HepG2 (cell line): ENCODE results near the gene C10orf67. TPM values are rescaled to one million over a fixed set of nuclear protein-coding genes. Genes with fewer than 3 reads are reported as not detected.

Source experiments
- ATAC-seq: fragments of 200-7000 bp; cut with Tn5 transposase; 3 replicates; pipeline ENCODE4 v1.9.1; 2020; ENCODE audit warnings: mild to moderate bottlenecking, moderate library complexity
- BruUV-seq: library from RNA; stranded (reverse); fragments of 400-500 nt; replicated peaks from 2 replicates; lab custom pipeline; 2021; lab: Mats Ljungman, UMichigan
- CTCF ChIA-PET: fragments of 300-600 bp; formaldehyde crosslinking; extraction: SDS; loops from one replicate; lab custom pipeline; 2021; ENCODE audit warnings: low total read pairs, inconsistent platforms, low intra/inter-chr PET ratio; lab: Yijun Ruan, JAX
- POLR2A ChIA-PET: fragments of 350-600 bp; sonication (Branson Sonifier 250); formaldehyde crosslinking; loops from one replicate; lab custom pipeline; 2020; ENCODE audit warnings: antibody characterized with exemption, inconsistent platforms; lab: Yijun Ruan, JAX
- DNase-seq: peaks from one replicate; pipeline ENCODE4 v3.0.0-alpha.2; 2015; ENCODE audit warnings: low spot score
- FAIRE-seq: peaks from 3 replicates; lab custom pipeline; 2011; peaks lifted over from hg19 to GRCh38; lab: Jason Lieb, UNC
- H2AFZ ChIP-seq: one replicate; pipeline ENCODE4 v1.6.1; 2011; ENCODE audit warnings: low read length, inconsistent platforms
- H3K27ac ChIP-seq: fragments of 300-600 bp; 3 replicates; pipeline ENCODE4 v1.8.0; 2011; ENCODE audit warnings: mixed run types, mild to moderate bottlenecking, mixed read lengths, low read length, inconsistent platforms; ENCODE audit not compliant: insufficient read depth; ENCODE audit errors: extremely low read length
- H3K27me3 ChIP-seq, 2 experiments: fragments of 200-600 bp in 1 of 2; 2 replicates in 1 of 2; 3 replicates in 1 of 2; pipeline versions ENCODE4 v1.6.0 to v1.8.0; 2011; ENCODE audit warnings: low read length in 2 of 2, mild to moderate bottlenecking in 2 of 2, moderate library complexity in 2 of 2, inconsistent platforms in 1 of 2; ENCODE audit not compliant: insufficient read depth in 2 of 2, control insufficient read depth in 1 of 2
- H3K36me3 ChIP-seq, 2 experiments: fragments of 200-600 bp in 1 of 2; replicated peaks in 1 of 2; 2 replicates in 1 of 2; 3 replicates in 1 of 2; pipeline versions ENCODE4 v1.5.1 to v1.8.0; 2011; ENCODE audit warnings: low read length in 2 of 2, inconsistent platforms in 1 of 2; ENCODE audit not compliant: insufficient read depth in 2 of 2, control insufficient read depth in 1 of 2
- H3K4me1 ChIP-seq: 2 replicates; pipeline ENCODE4 v1.5.1; 2012; ENCODE audit warnings: low read length, inconsistent platforms; ENCODE audit not compliant: insufficient read depth
- H3K4me2 ChIP-seq: 2 replicates; pipeline ENCODE4 v1.6.0; 2011; ENCODE audit warnings: low read depth, low read length, inconsistent platforms
- H3K4me3 ChIP-seq, 3 experiments: fragments of 200-600 bp in 1 of 3; sonication (generic), shearing (Covaris generic) in 1 of 3; replicated peaks in 1 of 3; 2 replicates each; pipeline ENCODE4 v1.5.1; 2011 to 2016; ENCODE audit warnings: low read length in 3 of 3, inconsistent platforms in 2 of 3, low read depth in 2 of 3, mild to moderate bottlenecking in 2 of 3, control low read depth in 1 of 3, mixed read lengths in 1 of 3; ENCODE audit not compliant: insufficient read depth in 1 of 3
- H3K79me2 ChIP-seq: one replicate; pipeline ENCODE4 v1.6.1; 2011; ENCODE audit warnings: low read length, inconsistent platforms; ENCODE audit not compliant: insufficient read depth
- H3K9ac ChIP-seq: 2 replicates; pipeline ENCODE4 v1.6.0; 2011; ENCODE audit warnings: mild to moderate bottlenecking, low read depth, low read length, inconsistent platforms; ENCODE audit not compliant: insufficient read depth
- H3K9me3 ChIP-seq: 2 replicates; pipeline ENCODE4 v1.5.1; 2012; ENCODE audit warnings: mild to moderate bottlenecking, low read length
- H4K20me1 ChIP-seq: 2 replicates; pipeline ENCODE4 v1.6.0; 2011; ENCODE audit warnings: inconsistent platforms, mild to moderate bottlenecking, low read length, moderate library complexity; ENCODE audit not compliant: insufficient read depth
- AGO1 ChIP-seq: fragments of 200-400 bp; formaldehyde crosslinking; IDR thresholded peaks from 2 replicates; pipeline ENCODE4 v1.6.1; 2017; ENCODE audit warnings: mild to moderate bottlenecking, low read depth, low read length, moderate library complexity; ENCODE audit not compliant: poor library complexity, severe bottlenecking
- ATF7-NPFF ChIP-seq: sonication (generic); formaldehyde crosslinking; IDR thresholded peaks from 2 replicates; pipeline ENCODE4 v1.8.1; 2023; ENCODE audit warnings: mild to moderate bottlenecking, low read depth, missing genetic modification reagents, moderate library complexity
- HDAC1 ChIP-seq: sonication (generic); formaldehyde crosslinking; IDR thresholded peaks from 2 replicates; pipeline ENCODE4 v1.5.1; 2020; ENCODE audit warnings: mild to moderate bottlenecking, missing genetic modification reagents
- HMG20B ChIP-seq: conservative IDR thresholded peaks from 2 replicates; pipeline ENCODE4 v1.6.1; 2016; ENCODE audit warnings: missing genetic modification reagents, missing compliant biosample characterization
- HNRNPLL ChIP-seq: fragments of 200-400 bp; formaldehyde crosslinking; IDR thresholded peaks from 2 replicates; pipeline ENCODE4 v1.6.1; 2017; ENCODE audit warnings: mild to moderate bottlenecking, low read depth, low read length; ENCODE audit not compliant: poor library complexity, severe bottlenecking
- KLF15 ChIP-seq: sonication (generic); formaldehyde crosslinking; IDR thresholded peaks from 2 replicates; pipeline ENCODE4 v1.8.1; 2023; ENCODE audit warnings: borderline replicate concordance, mild to moderate bottlenecking, inconsistent platforms, missing genetic modification reagents, mixed read lengths
- KMT2B ChIP-seq: IDR thresholded peaks from 2 replicates; pipeline ENCODE4 v1.6.1; 2016; ENCODE audit warnings: missing genetic modification reagents, missing compliant biosample characterization
- MAFK ChIP-seq, 2 experiments: IDR thresholded peaks in 1 of 2; conservative IDR thresholded peaks in 1 of 2; 2 replicates each; pipeline ENCODE4 v1.6.1; 2011; ENCODE audit warnings: improper control_type of control experiment in 2 of 2, low read length in 2 of 2
- MED1 ChIP-seq: sonication (generic); formaldehyde crosslinking; IDR thresholded peaks from 2 replicates; pipeline ENCODE4 v1.4.0; 2020; ENCODE audit warnings: missing genetic modification reagents
- RBM22 ChIP-seq: fragments of 200-400 bp; formaldehyde crosslinking; optimal IDR thresholded peaks from 2 replicates; pipeline ENCODE3; 2017; ENCODE audit warnings: mild to moderate bottlenecking, low read length, moderate library complexity
- SOX6 ChIP-seq, 2 experiments: fragments of 450-650 bp in 1 of 2; sonication (generic) in 1 of 2; formaldehyde crosslinking in 1 of 2; IDR thresholded peaks; 2 replicates each; pipeline versions ENCODE4 v1.4.0 to v1.6.1; 2017 to 2020; ENCODE audit warnings: antibody characterized with exemption in 1 of 2, mild to moderate bottlenecking in 1 of 2, missing genetic modification reagents in 1 of 2
- ZNF557 ChIP-seq: sonication (generic); formaldehyde crosslinking; IDR thresholded peaks from 2 replicates; pipeline ENCODE4 v1.4.0; 2020; ENCODE audit warnings: missing genetic modification reagents
- ZNF839 ChIP-seq: sonication (generic); formaldehyde crosslinking; IDR thresholded peaks from 2 replicates; pipeline ENCODE4 v1.4.0; 2020; ENCODE audit warnings: missing genetic modification reagents, mild to moderate bottlenecking, borderline replicate concordance
- WGBS: methylation state at CpG from one replicate; pipeline ENCODE4 v1.1.6; 2017; ENCODE audit warnings: low lambda C conversion rate; 5-methylcytosine and 5-hydroxymethylcytosine counted together
- in situ Hi-C: cut with HindIII; loops from 2 replicates; pipeline ENCODE4 v1.10.0; 2017; ENCODE audit warnings: low pct_unique_long_range_greater_than_20kb; ENCODE audit not compliant: extremely low pct_ligation_motif_present
- intact Hi-C: fragments of 100-400 bp; cut with micrococcal nuclease; formaldehyde crosslinking; loops from one replicate; pipeline ENCODE4 v1.10.0; 2022; ENCODE audit not compliant: unreplicated experiment
- polyA plus RNA-seq, 8 experiments: library from polyadenylated mRNA; depleted of rRNA in 3 of 8; stranded (reverse) in 7 of 8; unstranded in 1 of 8; fragments of >200 nt; fragmentation: Illumina TruSeq in 4 of 8; extraction: Trizol in 4 of 8; gene quantifications; 2 replicates each; pipeline versions ENCODE4 v1.2.1 to v1.2.3, GENCODE V29; 2011 to 2016; ENCODE audit warnings: low read depth in 4 of 8, missing spikeins in 1 of 8, mixed read lengths in 1 of 8; ENCODE audit not compliant: insufficient read depth in 1 of 8
- total RNA-seq, 5 experiments: library from RNA; depleted of rRNA; stranded (reverse); fragments of >200 nt; fragmentation: Illumina TruSeq; extraction: Trizol; gene quantifications; 2 replicates each; pipeline ENCODE4 v1.2.3, GENCODE V29; 2016; ENCODE audit warnings: low read depth in 1 of 5
- TF ChIP-seq, protein P1 (sequence below): sonication (generic); formaldehyde crosslinking; conservative IDR thresholded peaks from 2 replicates; pipeline ENCODE4 v1.4.0; 2020; ENCODE audit warnings: missing genetic modification reagents
- TF ChIP-seq, protein P2 (sequence below): IDR thresholded peaks from 2 replicates; pipeline ENCODE4 v1.6.1; 2012; ENCODE audit warnings: inconsistent platforms
- TF ChIP-seq, protein P3 (sequence below): IDR thresholded peaks from 2 replicates; pipeline ENCODE4 v1.6.1; 2018; ENCODE audit warnings: missing genetic modification reagents, mild to moderate bottlenecking, missing compliant biosample characterization

Gene C10orf67
- total and polyA plus RNA-seq, 2 of the 13 experiments (the other 11 are each of a cell fraction or from before 2014, with no cell fraction given), result not detected

DNA sequence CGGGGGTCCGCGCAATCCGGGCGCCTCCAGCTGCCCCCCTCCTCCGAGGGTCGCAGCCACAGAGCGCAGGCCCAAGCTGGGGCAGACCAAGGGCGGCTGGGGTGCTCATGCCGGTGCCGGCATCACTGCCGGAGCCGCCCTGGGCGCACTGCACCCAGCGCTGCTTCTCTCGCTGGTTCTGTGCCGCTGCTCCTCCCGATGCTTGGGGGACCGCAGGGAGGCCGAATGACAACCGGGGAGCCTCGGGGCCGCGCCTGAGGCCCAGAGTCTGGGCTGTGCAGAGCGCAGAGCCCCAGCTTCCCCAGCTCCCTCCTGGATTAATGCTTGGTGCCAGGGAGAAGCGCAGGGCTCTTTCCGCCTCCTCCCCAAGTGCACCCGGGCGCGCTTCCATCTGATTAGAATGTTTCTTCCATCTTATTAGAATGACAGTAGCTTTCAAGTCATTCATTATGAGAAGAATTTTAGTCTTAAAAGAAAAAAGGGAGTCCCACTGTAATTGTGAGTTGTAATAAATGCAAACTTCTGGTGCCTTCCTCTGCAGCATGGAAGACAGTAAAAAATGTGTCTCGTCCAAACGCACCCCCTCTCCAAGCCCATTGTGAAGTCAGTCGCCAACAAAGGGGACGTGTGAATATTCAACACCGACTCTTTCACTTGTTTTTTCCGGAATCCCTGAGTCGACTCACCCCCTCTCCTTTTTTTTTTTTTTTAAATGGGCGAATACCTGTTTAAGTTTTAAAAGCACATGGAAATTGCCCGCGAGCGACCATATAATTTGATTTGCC is 172.0 kb downstream of the C10orf67 start:
- Histone ChIP-seq H3K4me1 (no peaks in the 10 kb centered on the region), H3K27ac (no peak overlapping the region), H3K36me3 (no peaks in the 10 kb centered on the region), H3K4me3 (no peak overlapping the region), H4K20me1 (no peaks in the 10 kb centered on the region), H2AFZ (no peak overlapping the region), H3K79me2 (no peaks in the 10 kb centered on the region), H3K9me3 (no peaks in the 10 kb centered on the region), H3K27me3 (peaks cover 4 to 21% of the 10 kb centered on the region in 2 experiments; a peak in 3 of 5 replicates), H3K4me2 (no peak overlapping the region), H3K9ac (no peak overlapping the region)
- ATAC-seq (no peak; the same call in 2 of the 3 replicates), DNase-seq (no peak), FAIRE-seq (no peak)
- in situ Hi-C loops, result loop anchor here (25.0 kb wide), 2 partner anchors 365 to 515 kb away; no protein-coding TSS in a partner anchor
- CTCF ChIA-PET, result no interaction called here
- intact Hi-C loops, result no loop called here
- no TSS peak for BruUV-seq
- TF ChIP-seq KLF15 (CRISPR knock-in tag), result no peak
- no peak for TF ChIP-seq AGO1
- TF ChIP-seq RBM22, result no peak
- TF ChIP-seq MED1 (CRISPR knock-in tag), result no peak
- TF ChIP-seq HMG20B (CRISPR knock-in tag), result no peak
- no peak for TF ChIP-seq MAFK (conservative IDR thresholded peaks at IDR 0.05 in 1 of 2, IDR thresholded peaks at IDR 0.05 in 1 of 2; ENCODE audit: low read length in 2 of 2)
- TF ChIP-seq, protein P1, sequence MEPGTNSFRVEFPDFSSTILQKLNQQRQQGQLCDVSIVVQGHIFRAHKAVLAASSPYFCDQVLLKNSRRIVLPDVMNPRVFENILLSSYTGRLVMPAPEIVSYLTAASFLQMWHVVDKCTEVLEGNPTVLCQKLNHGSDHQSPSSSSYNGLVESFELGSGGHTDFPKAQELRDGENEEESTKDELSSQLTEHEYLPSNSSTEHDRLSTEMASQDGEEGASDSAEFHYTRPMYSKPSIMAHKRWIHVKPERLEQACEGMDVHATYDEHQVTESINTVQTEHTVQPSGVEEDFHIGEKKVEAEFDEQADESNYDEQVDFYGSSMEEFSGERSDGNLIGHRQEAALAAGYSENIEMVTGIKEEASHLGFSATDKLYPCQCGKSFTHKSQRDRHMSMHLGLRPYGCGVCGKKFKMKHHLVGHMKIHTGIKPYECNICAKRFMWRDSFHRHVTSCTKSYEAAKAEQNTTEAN, result no peak
- no peak for TF ChIP-seq SOX6 (IDR thresholded peaks at IDR 0.05)
- no peak for TF ChIP-seq SOX6 (CRISPR knock-in tag; IDR thresholded peaks at IDR 0.05)
- no peak for TF ChIP-seq ATF7-NPFF (CRISPR knock-in tag)
- no peak for TF ChIP-seq ZNF557 (CRISPR knock-in tag)
- TF ChIP-seq, protein P2, sequence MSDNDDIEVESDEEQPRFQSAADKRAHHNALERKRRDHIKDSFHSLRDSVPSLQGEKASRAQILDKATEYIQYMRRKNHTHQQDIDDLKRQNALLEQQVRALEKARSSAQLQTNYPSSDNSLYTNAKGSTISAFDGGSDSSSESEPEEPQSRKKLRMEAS, result no peak
- no peak for TF ChIP-seq KMT2B
- TF ChIP-seq, protein P3, sequence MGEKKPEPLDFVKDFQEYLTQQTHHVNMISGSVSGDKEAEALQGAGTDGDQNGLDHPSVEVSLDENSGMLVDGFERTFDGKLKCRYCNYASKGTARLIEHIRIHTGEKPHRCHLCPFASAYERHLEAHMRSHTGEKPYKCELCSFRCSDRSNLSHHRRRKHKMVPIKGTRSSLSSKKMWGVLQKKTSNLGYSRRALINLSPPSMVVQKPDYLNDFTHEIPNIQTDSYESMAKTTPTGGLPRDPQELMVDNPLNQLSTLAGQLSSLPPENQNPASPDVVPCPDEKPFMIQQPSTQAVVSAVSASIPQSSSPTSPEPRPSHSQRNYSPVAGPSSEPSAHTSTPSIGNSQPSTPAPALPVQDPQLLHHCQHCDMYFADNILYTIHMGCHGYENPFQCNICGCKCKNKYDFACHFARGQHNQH, result no peak
- no peak for TF ChIP-seq HNRNPLL
- no peak for TF ChIP-seq HDAC1 (CRISPR knock-in tag)
- TF ChIP-seq ZNF839 (CRISPR knock-in tag), result no peak
- WGBS, result 44% methylated on average over 16 of the region's 41 CpGs
- POLR2A ChIA-PET, result no interaction called here
